Body of pancreas (tissue), 4 donors: ENCODE measurements around the gene LINC01488.

Experiments used
- CTCF ChIP-seq, 7 experiments: fragments of 450-650 bp in 4 of 7; fragments of 200-600 bp in 3 of 7; sonication (generic) in 3 of 7; IDR thresholded peaks; one replicate each; pipeline ENCODE4 v1.5.1; 2016 to 2019; ENCODE audit warnings: antibody characterized with exemption in 7 of 7
- POLR2A ChIP-seq, 3 donors: fragments of 450-650 bp; IDR thresholded peaks; one replicate each; pipeline ENCODE4 v1.6.1; 2016; ENCODE audit warnings: antibody characterized with exemption in 3 of 3, mild to moderate bottlenecking in 2 of 3

- TF ChIP-seq CTCF (IDR thresholded peaks at IDR 0.05) = no peak
- no peak for TF ChIP-seq POLR2A (IDR thresholded peaks at IDR 0.05)
Observed at GRCh38 chr11:69500285-69501120, 19.0 kb downstream of the LINC01488 start.
